PC-9 (cell line): ENCODE results near the gene PLVAP. TPM values are rescaled to one million over a fixed set of nuclear protein-coding genes. Genes with fewer than 3 reads are reported as not detected.

Experiments used
- BruUV-seq: library from RNA; stranded (reverse); fragments of 400-500 nt; replicated peaks from 2 replicates; lab custom pipeline; 2021; lab: Mats Ljungman, UMichigan
- CTCF ChIA-PET: fragments of 300-600 bp; sonication (Branson Sonifier 250); formaldehyde crosslinking; loops from one replicate; lab custom pipeline; 2022; ENCODE audit warnings: antibody characterized with exemption; lab: Charles Lee
- POLR2A ChIA-PET: fragments of 300-600 bp; sonication (Branson Sonifier 250); formaldehyde crosslinking; loops from one replicate; lab custom pipeline; 2022; ENCODE audit warnings: antibody characterized with exemption; ENCODE audit not compliant: unreplicated experiment; lab: Charles Lee
- DNase-seq, 2 experiments: peaks; one replicate each; pipeline versions ENCODE4 v3.0.0 to v3.0.0-alpha.2; 2015 to 2022; ENCODE audit warnings: mixed read lengths in 1 of 2
- H2AFZ ChIP-seq: fragments of 200-600 bp; sonication (generic); 2 replicates; pipeline ENCODE4 v1.8.1; 2017; ENCODE audit warnings: antibody characterized with exemption
- H3F3A ChIP-seq: fragments of 200-600 bp; sonication (generic); 2 replicates; pipeline ENCODE4 v1.8.1; 2017; ENCODE audit warnings: antibody characterized with exemption, mild to moderate bottlenecking, low read depth; ENCODE audit not compliant: insufficient read depth
- H3K27ac ChIP-seq: fragments of 200-600 bp; sonication (generic); 2 replicates; pipeline ENCODE4 v1.6.1; 2016; ENCODE audit warnings: mixed run types
- H3K27me3 ChIP-seq: fragments of 200-600 bp; sonication (generic); 2 replicates; pipeline ENCODE4 v1.6.1; 2016; ENCODE audit warnings: low read depth, mixed run types; ENCODE audit not compliant: insufficient read depth
- H3K36me3 ChIP-seq: fragments of 200-600 bp; sonication (generic); 2 replicates; pipeline ENCODE4 v1.6.1; 2016; ENCODE audit warnings: low read depth, mixed run types
- H3K4me1 ChIP-seq: fragments of 200-600 bp; sonication (generic); replicated peaks from 2 replicates; pipeline ENCODE4 v1.6.1; 2016; ENCODE audit warnings: mixed run types; ENCODE audit not compliant: insufficient read depth
- H3K4me2 ChIP-seq: fragments of 200-600 bp; sonication (generic); 2 replicates; pipeline ENCODE4 v1.6.1; 2017; ENCODE audit warnings: mixed run types
- H3K4me3 ChIP-seq: fragments of 200-600 bp; sonication (generic); 2 replicates; pipeline ENCODE4 v1.6.1; 2016; ENCODE audit warnings: mixed run types
- H3K79me2 ChIP-seq: fragments of 200-600 bp; sonication (generic); 2 replicates; pipeline ENCODE4 v1.6.1; 2017; ENCODE audit warnings: low read depth, mixed run types
- H3K9me2 ChIP-seq: fragments of 200-600 bp; sonication (generic); 2 replicates; pipeline ENCODE4 v1.8.1; 2017; ENCODE audit warnings: mild to moderate bottlenecking; ENCODE audit not compliant: insufficient read depth
- H3K9me3 ChIP-seq: fragments of 200-600 bp; sonication (generic); 2 replicates; pipeline ENCODE4 v1.8.1; 2016; ENCODE audit warnings: low read depth; ENCODE audit not compliant: insufficient read depth
- H4K20me1 ChIP-seq: fragments of 200-600 bp; sonication (generic); 2 replicates; pipeline ENCODE4 v1.8.1; 2017; ENCODE audit not compliant: insufficient read depth
- EZH2 ChIP-seq: fragments of 200-600 bp; sonication (generic); IDR thresholded peaks from 2 replicates; pipeline ENCODE4 v1.8.0; 2017; ENCODE audit warnings: antibody characterized with exemption, low read depth
- intact Hi-C: fragments of 100-400 bp; cut with micrococcal nuclease; formaldehyde crosslinking; loops from one replicate; pipeline ENCODE4 v1.10.0; 2022; ENCODE audit not compliant: unreplicated experiment
- total RNA-seq: library from RNA; stranded (reverse); gene quantifications from 2 replicates; pipeline ENCODE4 v1.2.3, GENCODE V29; 2021
- TF ChIP-seq, protein P1 (sequence below): fragments of 200-600 bp; sonication (generic); conservative IDR thresholded peaks from 2 replicates; pipeline ENCODE4 v1.6.1; 2017; ENCODE audit warnings: mixed run types, antibody characterized with exemption, mild to moderate bottlenecking, moderate library complexity

Gene PLVAP
- total RNA-seq, 1 experiment from 2014 or later = not detected

DNA sequence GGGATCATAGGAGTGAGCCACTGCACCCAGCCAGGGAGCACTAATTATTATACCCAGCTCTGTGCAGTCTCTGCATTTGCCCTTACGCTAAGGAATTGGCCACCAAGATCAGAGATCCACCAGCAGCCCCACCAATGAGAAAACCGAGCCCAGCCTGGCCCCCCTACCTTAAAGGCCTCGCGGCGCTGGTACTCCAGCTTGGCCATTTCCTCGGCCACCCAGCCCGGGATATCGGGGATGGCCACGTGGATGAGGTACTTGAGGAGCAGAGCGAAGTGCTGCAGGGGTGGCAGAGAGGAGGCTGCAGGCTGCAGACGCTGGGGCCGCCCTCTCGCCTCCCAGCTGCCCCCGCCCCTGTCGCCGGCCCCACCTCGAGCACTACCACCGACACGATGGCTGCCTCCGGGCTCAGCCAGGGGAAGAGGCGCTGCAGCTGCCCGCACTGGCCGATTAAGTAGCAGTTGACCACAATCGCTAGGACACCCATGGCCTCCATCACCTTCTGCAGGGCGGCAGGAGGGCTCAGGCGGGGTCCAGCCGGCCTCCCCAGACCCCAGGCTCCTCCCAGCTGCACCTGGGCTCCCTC is 50.0 kb downstream of the PLVAP start:
- Histone ChIP-seq H3K4me1 (peaks cover 23% of the 10 kb centered on the region), H3F3A (peaks cover 37% of the 10 kb centered on the region), H3K4me2 (peak overlapping the region; percentile 84), H3K36me3 (no peaks in the 10 kb centered on the region), H3K9me2 (no peaks in the 10 kb centered on the region), H3K9me3 (no peaks in the 10 kb centered on the region), H3K79me2 (no peaks in the 10 kb centered on the region), H2AFZ (peak overlapping the region; percentile 82; the same call in 1 of the 2 replicates), H3K4me3 (peak overlapping the region; percentile 79; the same call in 1 of the 2 replicates), H3K27ac (peak overlapping the region; percentile 31), H4K20me1 (peaks cover 8% of the 10 kb centered on the region; the same call in 1 of the 2 replicates), H3K27me3 (no peaks in the 10 kb centered on the region)
- intact Hi-C loops = loop anchor here (5.0 kb wide), 1 partner anchor 35 kb away; no protein-coding TSS in a partner anchor
- POLR2A ChIA-PET = no interaction called here
- DNase-seq = no peak
- no TSS peak for BruUV-seq
- TF ChIP-seq, protein P1, sequence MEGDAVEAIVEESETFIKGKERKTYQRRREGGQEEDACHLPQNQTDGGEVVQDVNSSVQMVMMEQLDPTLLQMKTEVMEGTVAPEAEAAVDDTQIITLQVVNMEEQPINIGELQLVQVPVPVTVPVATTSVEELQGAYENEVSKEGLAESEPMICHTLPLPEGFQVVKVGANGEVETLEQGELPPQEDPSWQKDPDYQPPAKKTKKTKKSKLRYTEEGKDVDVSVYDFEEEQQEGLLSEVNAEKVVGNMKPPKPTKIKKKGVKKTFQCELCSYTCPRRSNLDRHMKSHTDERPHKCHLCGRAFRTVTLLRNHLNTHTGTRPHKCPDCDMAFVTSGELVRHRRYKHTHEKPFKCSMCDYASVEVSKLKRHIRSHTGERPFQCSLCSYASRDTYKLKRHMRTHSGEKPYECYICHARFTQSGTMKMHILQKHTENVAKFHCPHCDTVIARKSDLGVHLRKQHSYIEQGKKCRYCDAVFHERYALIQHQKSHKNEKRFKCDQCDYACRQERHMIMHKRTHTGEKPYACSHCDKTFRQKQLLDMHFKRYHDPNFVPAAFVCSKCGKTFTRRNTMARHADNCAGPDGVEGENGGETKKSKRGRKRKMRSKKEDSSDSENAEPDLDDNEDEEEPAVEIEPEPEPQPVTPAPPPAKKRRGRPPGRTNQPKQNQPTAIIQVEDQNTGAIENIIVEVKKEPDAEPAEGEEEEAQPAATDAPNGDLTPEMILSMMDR = no peak
- no peak for TF ChIP-seq EZH2
- CTCF ChIA-PET = no interaction called here

DNA sequence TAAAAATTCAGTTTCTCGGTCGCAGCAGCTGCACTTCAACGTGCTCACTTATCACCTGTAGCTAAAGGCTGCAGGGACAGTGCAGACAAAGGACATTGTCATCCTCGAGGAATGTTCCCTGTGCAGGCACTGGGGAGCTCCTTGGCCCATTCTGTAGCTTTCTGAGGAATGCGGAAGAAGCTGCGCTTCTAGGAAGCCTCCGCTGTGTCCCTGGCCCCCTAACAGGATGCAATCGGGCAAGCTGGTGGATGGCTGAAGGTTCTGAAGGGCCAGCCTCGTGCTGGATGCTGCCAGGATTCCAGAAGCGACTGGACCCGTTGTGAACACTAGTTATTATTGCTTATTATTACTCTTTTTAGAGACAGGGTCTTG is 50.6 kb downstream of the PLVAP start:
- H3K4me2 ChIP-seq = peak overlapping the region; percentile 84
- H3K79me2 ChIP-seq = no peaks in the 10 kb centered on the region
- peaks cover 23% of the 10 kb centered on the region for H3K4me1 ChIP-seq
- H3F3A ChIP-seq = peaks cover 42% of the 10 kb centered on the region
- CTCF ChIA-PET = interaction anchor here (0.5 kb wide), 2 partner anchors 30 to 33 kb away, joined by 3 to 7 read pairs; no protein-coding TSS in a partner anchor
- H2AFZ ChIP-seq = no peak overlapping the region
- peak; percentile 82 to 95 for DNase-seq
- H3K27ac ChIP-seq = peak overlapping the region; percentile 31
- no peaks in the 10 kb centered on the region for H3K36me3 ChIP-seq
- H3K9me2 ChIP-seq = no peaks in the 10 kb centered on the region
- POLR2A ChIA-PET = interaction anchor here (0.5 to 0.6 kb wide), 4 partner anchors 90 to 348 kb away, joined by 5 to 13 read pairs (median 10); no protein-coding TSS in a partner anchor
- intact Hi-C loops = loop anchor here (1.0 to 5.0 kb wide), 3 partner anchors 9 to 34 kb away; partner anchors contain the start of gene MRPL34
- no TSS peak for BruUV-seq
- H4K20me1 ChIP-seq = peaks cover 12% of the 10 kb centered on the region; the same call in 1 of the 2 replicates
- no peaks in the 10 kb centered on the region for H3K27me3 ChIP-seq
- peak overlapping the region; percentile 0; the same call in 1 of the 2 replicates for H3K4me3 ChIP-seq
- H3K9me3 ChIP-seq = no peaks in the 10 kb centered on the region
- TF ChIP-seq EZH2 = no peak

DNA sequence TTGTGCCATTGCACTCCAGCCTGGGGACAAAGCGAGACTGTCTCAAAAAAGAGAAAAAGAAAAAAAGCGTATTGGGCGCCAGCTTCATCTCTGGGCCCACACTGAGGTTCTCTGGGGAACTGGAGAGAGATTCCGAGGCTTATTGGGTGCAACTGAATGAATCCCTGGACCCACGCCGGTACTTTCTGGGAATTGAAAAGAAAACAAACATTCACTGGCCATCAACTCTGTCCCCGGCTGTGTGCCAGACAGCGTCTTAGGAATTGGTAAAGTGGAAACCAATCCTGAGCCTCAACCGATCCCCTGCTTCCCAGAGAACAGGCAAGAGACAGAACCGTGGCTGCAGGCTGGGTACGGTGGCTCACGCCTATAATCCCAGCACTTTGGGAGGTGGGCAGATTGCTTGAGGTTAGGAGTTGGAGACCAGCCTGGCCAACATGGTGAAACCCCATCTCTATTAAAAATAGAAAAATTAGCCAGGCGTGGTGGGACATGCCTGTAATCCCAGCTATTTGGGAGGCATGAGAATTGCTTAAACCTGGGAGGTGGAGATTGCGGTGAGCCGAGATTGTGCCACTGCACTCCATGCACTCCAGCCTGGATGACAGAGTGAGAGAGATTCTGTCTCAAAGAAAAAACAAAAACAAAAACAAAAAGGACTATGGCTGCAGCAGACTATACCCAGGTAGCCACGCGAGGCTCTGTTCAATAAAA is 51.1 kb downstream of the PLVAP start:
- Histone ChIP-seq H3K36me3 (no peaks in the 10 kb centered on the region), H3K27me3 (no peaks in the 10 kb centered on the region), H3K9me3 (no peaks in the 10 kb centered on the region), H3F3A (peaks cover 45% of the 10 kb centered on the region), H3K4me2 (peak overlapping the region; percentile 84), H2AFZ (no peak overlapping the region), H3K27ac (peak overlapping the region; percentile 31; the same call in 1 of the 2 replicates), H3K79me2 (no peaks in the 10 kb centered on the region), H3K9me2 (no peaks in the 10 kb centered on the region), H3K4me3 (peak overlapping the region; percentile 0; the same call in 1 of the 2 replicates), H4K20me1 (peaks cover 12% of the 10 kb centered on the region; the same call in 1 of the 2 replicates), H3K4me1 (peaks cover 23% of the 10 kb centered on the region)
- POLR2A ChIA-PET = interaction anchor here (0.5 to 0.6 kb wide), 5 partner anchors 9 to 348 kb away, joined by 5 to 13 read pairs (median 9); no protein-coding TSS in a partner anchor
- no peak for DNase-seq
- TF ChIP-seq, protein P1 = no peak
- TF ChIP-seq EZH2 = no peak
- intact Hi-C loops = loop anchor here (1.0 to 5.0 kb wide), 3 partner anchors 9 to 34 kb away; partner anchors contain the start of gene MRPL34
- CTCF ChIA-PET = interaction anchor here (0.5 kb wide), 2 partner anchors 29 to 33 kb away, joined by 3 to 7 read pairs; no protein-coding TSS in a partner anchor
- BruUV-seq = TSS peak; percentile 22
